Esophagus (tissue), 2 donors: Measurements from ENCODE around the gene WSCD2. TPM values are rescaled to one million over a fixed set of nuclear protein-coding genes. Genes with fewer than 3 reads are reported as not detected.
A peak's percentile ranks its signal among the peaks of the same experiment; 100 is the strongest.

ENCODE experiments used
- H3K27ac ChIP-seq, 2 donors: one replicate each; pipeline ENCODE4 v1.5.1; 2013; ENCODE audit warnings: low read depth in 2 of 2, mild to moderate bottlenecking in 2 of 2, inconsistent platforms in 1 of 2, low read length in 1 of 2, moderate library complexity in 1 of 2
- H3K27me3 ChIP-seq, 2 donors: one replicate each; pipeline ENCODE4 v1.6.1; 2013; ENCODE audit warnings: low read length in 2 of 2, control low read depth in 1 of 2, mild to moderate bottlenecking in 1 of 2; ENCODE audit not compliant: insufficient read depth in 2 of 2, control insufficient read depth in 1 of 2
- H3K36me3 ChIP-seq, 2 donors: one replicate each; pipeline ENCODE4 v1.6.1; 2013; ENCODE audit warnings: low read length in 1 of 2; ENCODE audit not compliant: control insufficient read depth in 2 of 2, insufficient read depth in 2 of 2
- H3K4me1 ChIP-seq, 2 donors: one replicate each; pipeline ENCODE4 v1.6.1; 2013; ENCODE audit warnings: low read length in 1 of 2; ENCODE audit not compliant: control insufficient read depth in 2 of 2, insufficient read depth in 2 of 2
- H3K4me3 ChIP-seq, 2 donors: one replicate each; pipeline ENCODE4 v1.5.1; 2013; ENCODE audit warnings: low read length in 2 of 2, mild to moderate bottlenecking in 2 of 2, low read depth in 1 of 2, moderate library complexity in 1 of 2
- H3K9me3 ChIP-seq, 2 donors: one replicate each; pipeline ENCODE4 v1.6.1; 2013; ENCODE audit warnings: mild to moderate bottlenecking in 2 of 2, low read depth in 1 of 2, low read length in 1 of 2, moderate library complexity in 1 of 2; ENCODE audit not compliant: control insufficient read depth in 2 of 2, insufficient read depth in 1 of 2
- WGBS, 2 donors: extraction: QIAGEN DNeasy Blood & Tissue Kit; methylation state at CpG; one replicate each; pipeline ENCODE4 v1.1.7; 2013; 5-methylcytosine and 5-hydroxymethylcytosine counted together
- polyA plus RNA-seq, 2 donors: library from polyadenylated mRNA; stranded (reverse); fragments of 200-250 nt; gene quantifications; one replicate each; pipeline ENCODE4 v1.2.3, GENCODE V29; 2013
- donor health status: healthy with polysubstance abuse.
- donor health status: Bipolar disorder and iron deficiency.

Gene WSCD2
- polyA plus RNA-seq, 2 donors: 0.51 to 0.72 TPM

DNA sequence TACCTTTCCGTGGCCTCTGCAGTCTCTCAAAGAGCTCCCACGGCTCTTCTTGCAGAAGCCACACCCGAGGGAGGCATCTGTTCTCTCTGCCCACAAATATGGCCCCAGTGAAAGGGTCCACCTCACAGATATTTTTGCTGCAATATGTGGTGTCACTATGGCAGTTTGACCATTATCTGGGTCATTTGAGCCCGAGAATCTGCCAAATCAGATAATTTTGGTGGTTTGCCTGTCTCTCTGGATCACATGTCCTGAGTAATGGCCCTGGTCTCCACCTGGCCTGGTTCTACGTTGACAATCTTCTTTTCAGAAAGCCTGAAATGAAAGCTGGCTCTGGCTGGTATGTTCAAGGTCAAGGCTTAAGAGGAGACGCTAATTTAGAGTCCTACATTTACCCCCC lies 5.7 kb upstream of the WSCD2 start:
- WGBS, 2 donors: 67 to 69% methylated on average over 6 of the region's 6 CpGs
- H3K27ac ChIP-seq: no peak overlapping the region
- no peaks in the 10 kb centered on the region for H3K4me1 ChIP-seq
- no peaks in the 10 kb centered on the region for H3K9me3 ChIP-seq
- H3K36me3 ChIP-seq: no peaks in the 10 kb centered on the region
- H3K4me3 ChIP-seq: no peak overlapping the region
- H3K27me3 ChIP-seq: no peaks in the 10 kb centered on the region

DNA sequence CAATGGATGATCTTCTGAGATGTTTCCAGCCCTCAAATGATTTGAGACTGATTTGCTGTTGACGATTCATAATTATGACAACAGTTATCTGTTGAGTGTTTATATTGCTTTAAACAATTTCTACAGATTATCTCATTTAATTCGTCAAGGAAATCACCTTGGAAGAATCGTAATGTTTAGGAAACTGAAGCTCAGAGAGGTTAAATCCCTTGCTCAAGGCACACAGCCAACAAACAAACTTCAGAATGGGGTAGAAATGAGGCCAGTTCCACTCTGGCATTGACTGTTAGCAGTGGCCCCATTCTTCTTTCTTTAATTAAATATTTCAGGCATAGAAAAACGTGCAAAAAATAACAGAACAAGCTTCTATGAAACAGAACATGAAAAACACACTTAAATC lies 4.0 kb upstream of the WSCD2 start:
- no peak overlapping the region for H3K27ac ChIP-seq
- H3K4me3 ChIP-seq: no peak overlapping the region
- peaks cover 0 to 7% of the 10 kb centered on the region in 2 donors for H3K4me1 ChIP-seq
- 41 to 49% methylated on average over 4 of the region's 4 CpGs for WGBS, 2 donors
- H3K27me3 ChIP-seq: no peaks in the 10 kb centered on the region
- H3K9me3 ChIP-seq: no peaks in the 10 kb centered on the region
- H3K36me3 ChIP-seq: no peaks in the 10 kb centered on the region

DNA sequence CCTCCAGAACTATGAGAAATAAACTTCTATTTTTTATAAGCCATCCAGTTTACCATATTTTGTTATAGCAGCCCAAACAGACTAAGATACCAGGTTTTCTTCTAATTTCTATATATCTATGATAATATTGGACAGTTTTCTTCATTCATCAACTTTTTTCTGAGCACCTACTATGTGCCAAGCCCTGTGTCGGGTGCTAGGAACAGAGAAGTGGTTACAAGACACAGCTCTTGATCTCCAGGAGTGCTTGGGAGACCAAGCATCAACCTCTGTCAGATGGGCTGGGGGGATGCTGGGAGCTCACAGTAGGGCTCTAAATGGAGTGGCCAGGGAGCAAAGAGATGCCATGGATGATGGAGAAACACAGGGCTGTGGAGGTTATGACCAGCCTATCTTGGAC lies 2.9 kb upstream of the WSCD2 start:
- Histone ChIP-seq H3K9me3 (no peaks in the 10 kb centered on the region), H3K27ac (no peak overlapping the region), H3K4me1 (peaks cover 0 to 7% of the 10 kb centered on the region in 2 donors), H3K4me3 (no peak overlapping the region), H3K36me3 (no peaks in the 10 kb centered on the region), H3K27me3 (no peaks in the 10 kb centered on the region)
- WGBS, 2 donors: 84% methylated on average over 1 of the region's 1 CpG

DNA sequence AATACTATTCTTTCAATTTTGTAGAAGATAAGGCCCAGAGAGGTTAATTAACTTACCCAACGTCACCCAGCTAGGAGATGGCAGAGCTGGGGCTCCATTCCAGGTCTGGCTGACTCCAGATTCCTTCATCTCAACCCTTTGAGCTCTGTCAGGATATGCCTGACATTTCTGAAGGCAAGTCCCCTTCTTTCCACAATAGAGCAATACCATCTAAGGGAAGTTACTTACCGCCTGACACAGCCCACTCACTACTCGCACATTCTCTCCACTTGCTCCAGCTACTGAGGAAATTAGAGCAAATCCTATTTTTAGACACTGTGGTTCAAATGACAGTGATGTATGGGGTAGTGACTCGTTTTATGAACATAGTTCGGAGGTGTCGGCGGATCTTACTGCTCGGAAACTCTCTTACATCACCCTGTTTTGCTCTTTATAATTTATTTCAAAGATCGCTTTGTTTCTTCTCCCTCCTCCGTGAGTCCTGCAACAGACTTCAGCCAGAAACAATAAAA lies 2.0 kb upstream of the WSCD2 start:
- H3K27ac ChIP-seq: no peak overlapping the region
- 57 to 58% methylated on average over 10 of the region's 10 CpGs for WGBS, 2 donors
- no peak overlapping the region for H3K4me3 ChIP-seq
- no peaks in the 10 kb centered on the region for H3K27me3 ChIP-seq
- H3K9me3 ChIP-seq: no peaks in the 10 kb centered on the region
- H3K4me1 ChIP-seq: peaks cover 0 to 7% of the 10 kb centered on the region in 2 donors
- no peaks in the 10 kb centered on the region for H3K36me3 ChIP-seq

DNA sequence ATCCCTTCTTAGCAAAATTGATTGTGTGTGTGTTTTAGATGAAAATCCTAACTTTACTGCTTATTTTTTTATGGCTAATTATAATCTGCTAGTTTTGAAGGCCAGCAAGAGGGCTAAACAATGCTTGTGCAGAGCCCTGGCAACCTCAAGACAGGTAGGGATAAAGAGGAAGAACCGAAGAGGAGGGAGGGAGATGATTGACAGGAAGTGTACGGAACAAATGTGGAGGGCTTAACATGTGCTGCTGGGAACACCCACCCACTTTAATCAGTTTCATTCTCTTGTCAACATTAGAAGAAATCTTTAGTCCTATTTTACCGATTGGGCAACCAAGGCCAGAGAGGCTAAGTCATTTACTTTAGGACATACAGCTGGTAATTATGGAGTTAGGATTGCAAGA lies 1.4 kb upstream of the WSCD2 start:
- Histone ChIP-seq H3K27ac (no peak overlapping the region), H3K27me3 (no peaks in the 10 kb centered on the region), H3K4me3 (no peak overlapping the region), H3K36me3 (no peaks in the 10 kb centered on the region), H3K4me1 (peaks cover 0 to 7% of the 10 kb centered on the region in 2 donors), H3K9me3 (no peaks in the 10 kb centered on the region)
- WGBS, 2 donors: 38 to 59% methylated on average over 3 of the region's 3 CpGs

DNA sequence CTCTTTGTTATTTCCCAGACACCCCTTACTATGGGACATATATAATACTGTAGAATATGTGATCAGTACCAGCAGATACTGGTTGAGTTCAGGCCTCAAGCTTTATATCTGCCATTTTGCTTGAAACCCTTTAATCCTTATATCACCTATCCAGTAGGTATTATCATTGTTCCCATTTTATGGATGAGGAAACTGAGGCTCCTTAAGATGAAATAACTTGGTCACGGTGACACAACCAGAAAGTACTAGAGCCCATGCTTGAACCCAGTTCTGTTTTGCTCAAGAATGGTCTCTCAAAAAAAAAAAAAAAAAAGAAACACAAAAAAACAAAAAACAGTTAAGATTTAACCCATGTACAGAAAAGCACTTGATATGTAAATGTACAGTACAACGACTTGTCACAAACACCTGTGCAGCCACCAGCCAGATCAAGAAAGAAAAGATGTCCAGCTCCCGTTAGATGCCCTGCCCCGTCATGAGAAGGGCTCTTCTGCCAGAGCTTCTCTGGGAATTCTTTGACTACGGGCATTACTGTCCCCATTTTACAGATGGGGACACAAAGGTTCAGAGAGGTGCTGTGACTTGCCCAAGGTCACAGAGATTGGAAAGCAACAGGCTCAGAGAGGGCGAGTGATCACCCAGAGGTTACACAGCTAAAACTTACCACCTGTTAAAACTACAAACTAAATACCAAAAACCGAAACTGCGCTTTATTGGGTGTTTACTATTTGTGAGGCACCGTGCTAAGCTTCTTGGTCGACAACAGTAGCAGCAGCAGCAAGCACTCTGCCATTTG lies 669 bp upstream of the WSCD2 start:
- no peaks in the 10 kb centered on the region for H3K27me3 ChIP-seq
- H3K4me3 ChIP-seq: peak overlapping the region in 1 of 2 donors; percentile 53
- no peak overlapping the region for H3K27ac ChIP-seq

DNA sequence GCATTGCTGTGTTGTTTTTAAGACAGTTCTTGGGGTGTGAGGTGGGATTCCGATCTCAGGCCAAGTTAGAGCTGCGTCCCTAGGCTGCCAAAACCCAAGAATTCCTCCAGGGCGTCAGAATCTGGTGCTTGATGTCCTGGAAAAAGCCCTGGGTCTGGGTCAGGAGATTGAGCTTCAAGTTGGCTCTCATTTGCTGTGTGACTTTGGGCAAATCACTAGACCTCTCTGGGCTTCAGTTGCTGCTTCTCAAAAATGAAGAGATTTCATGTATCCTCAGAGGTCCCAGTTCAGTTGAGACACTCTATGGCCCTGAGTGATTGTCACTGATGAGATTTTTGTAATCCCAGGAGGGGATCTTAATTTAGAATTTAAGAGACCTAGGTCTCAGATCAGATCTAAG lies 1.9 kb downstream of the WSCD2 start:
- Histone ChIP-seq H3K4me3 (no peak overlapping the region), H3K27ac (no peak overlapping the region), H3K27me3 (no peaks in the 10 kb centered on the region), H3K4me1 (peaks cover 0 to 7% of the 10 kb centered on the region in 2 donors), H3K36me3 (no peaks in the 10 kb centered on the region), H3K9me3 (no peaks in the 10 kb centered on the region)
- 75 to 79% methylated on average over 3 of the region's 3 CpGs for WGBS, 2 donors

More for the DNA sequence above, 669 bp upstream of the WSCD2 start:
- H3K36me3 ChIP-seq: no peaks in the 10 kb centered on the region
- 68 to 70% methylated on average over 10 of the region's 10 CpGs for WGBS, 2 donors
- H3K4me1 ChIP-seq: peaks cover 0 to 7% of the 10 kb centered on the region in 2 donors
- no peaks in the 10 kb centered on the region for H3K9me3 ChIP-seq

DNA sequence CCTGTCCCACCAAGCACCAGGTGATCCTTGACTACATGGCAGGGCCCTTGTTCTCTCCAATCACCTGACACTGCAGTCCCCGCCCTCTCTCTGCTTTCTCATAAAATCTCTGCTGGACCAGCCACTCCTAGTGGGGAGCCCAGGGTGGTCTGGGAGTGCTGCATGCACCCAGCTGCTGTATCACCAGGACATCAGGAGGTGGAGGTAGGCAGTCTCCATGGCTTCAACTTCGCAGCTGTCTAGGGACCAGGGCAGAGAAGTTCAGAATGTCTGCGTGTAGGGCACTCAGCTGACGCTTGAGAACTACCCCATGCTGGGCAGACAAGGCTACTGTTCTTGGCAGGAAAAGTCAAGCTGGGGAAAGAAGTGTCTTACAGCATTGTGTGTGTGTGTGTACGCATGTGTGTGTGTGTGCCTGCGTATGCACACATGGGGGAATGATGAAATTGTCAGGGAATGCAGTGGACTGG lies 2.6 kb downstream of the WSCD2 start:
- no peak overlapping the region for H3K4me3 ChIP-seq
- H3K27ac ChIP-seq: no peak overlapping the region
- no peaks in the 10 kb centered on the region for H3K9me3 ChIP-seq
- peaks cover 0 to 7% of the 10 kb centered on the region in 2 donors for H3K4me1 ChIP-seq
- 63 to 67% methylated on average over 6 of the region's 6 CpGs for WGBS, 2 donors
- no peaks in the 10 kb centered on the region for H3K27me3 ChIP-seq
- no peaks in the 10 kb centered on the region for H3K36me3 ChIP-seq

DNA sequence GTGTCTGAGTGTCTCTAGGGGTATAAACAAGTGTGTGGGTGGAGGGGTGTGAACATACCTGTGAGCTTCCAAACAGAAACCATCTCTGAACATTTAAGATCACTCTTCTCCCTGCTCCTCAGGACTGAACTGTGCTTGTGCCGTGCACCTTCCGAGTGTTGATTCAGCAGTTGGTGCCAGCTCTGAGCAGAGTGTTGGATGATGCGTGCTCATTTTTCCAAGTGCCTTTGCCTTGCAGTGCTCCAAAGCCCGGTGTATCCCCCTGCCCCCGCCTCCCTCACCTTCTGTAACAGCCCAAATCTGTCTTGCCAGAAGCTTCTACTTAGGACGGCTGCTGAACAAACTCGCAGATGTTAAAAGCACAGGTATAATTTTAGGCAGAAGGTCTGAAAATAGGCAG lies 4.4 kb downstream of the WSCD2 start:
- H3K27me3 ChIP-seq: no peaks in the 10 kb centered on the region
- H3K9me3 ChIP-seq: no peaks in the 10 kb centered on the region
- no peaks in the 10 kb centered on the region for H3K36me3 ChIP-seq
- WGBS, 2 donors: 27 to 42% methylated on average over 7 of the region's 7 CpGs
- peaks cover 0 to 7% of the 10 kb centered on the region in 2 donors for H3K4me1 ChIP-seq
- H3K4me3 ChIP-seq: no peak overlapping the region
- H3K27ac ChIP-seq: no peak overlapping the region

DNA sequence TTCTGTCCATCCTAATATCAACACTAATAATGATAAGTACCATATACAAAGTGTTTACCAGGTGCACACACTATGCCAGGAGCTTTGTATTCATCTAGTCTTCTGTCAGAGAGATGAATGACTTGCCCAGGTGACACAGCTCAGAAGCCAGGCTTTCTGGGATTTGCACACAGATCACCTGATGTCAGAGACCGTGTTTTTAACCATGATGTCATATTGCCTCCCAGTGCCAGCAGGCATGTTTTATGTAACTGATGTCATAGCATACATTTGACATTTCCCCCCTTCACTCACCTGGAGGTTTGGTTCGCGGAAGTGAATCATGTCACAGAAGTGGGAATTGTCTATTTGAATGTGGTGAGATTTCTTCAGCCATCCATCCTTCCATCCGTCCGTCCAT lies 5.7 kb downstream of the WSCD2 start:
- H3K9me3 ChIP-seq: no peaks in the 10 kb centered on the region
- no peak overlapping the region for H3K4me3 ChIP-seq
- H3K27me3 ChIP-seq: no peaks in the 10 kb centered on the region
- no peaks in the 10 kb centered on the region for H3K4me1 ChIP-seq
- no peaks in the 10 kb centered on the region for H3K36me3 ChIP-seq
- no peak overlapping the region for H3K27ac ChIP-seq
- 92 to 93% methylated on average over 5 of the region's 5 CpGs for WGBS, 2 donors
